Right lung (tissue), 5 donors: ENCODE measurements around the gene MSRB3. TPM values are rescaled to one million over a fixed set of nuclear protein-coding genes. Genes with fewer than 3 reads are reported as not detected.

Experiments
- DNase-seq, 2 donors: peaks; one replicate each; pipeline ENCODE4 v3.0.0-alpha.2; 2013
- polyA plus RNA-seq, 5 donors: library from polyadenylated mRNA; unstranded; fragments of 120-200 nt; gene quantifications; one replicate each; pipeline versions ENCODE4 v1.2.1 to v1.2.3, GENCODE V29; 2013; ENCODE audit warnings: inconsistent platforms in 1 of 5, low replicate concordance in 1 of 5; ENCODE audit not compliant: insufficient read length in 5 of 5, insufficient read depth in 1 of 5

Gene MSRB3
- polyA plus RNA-seq, 5 donors = 24.5 to 29.4 (median 27.5) TPM

DNA sequence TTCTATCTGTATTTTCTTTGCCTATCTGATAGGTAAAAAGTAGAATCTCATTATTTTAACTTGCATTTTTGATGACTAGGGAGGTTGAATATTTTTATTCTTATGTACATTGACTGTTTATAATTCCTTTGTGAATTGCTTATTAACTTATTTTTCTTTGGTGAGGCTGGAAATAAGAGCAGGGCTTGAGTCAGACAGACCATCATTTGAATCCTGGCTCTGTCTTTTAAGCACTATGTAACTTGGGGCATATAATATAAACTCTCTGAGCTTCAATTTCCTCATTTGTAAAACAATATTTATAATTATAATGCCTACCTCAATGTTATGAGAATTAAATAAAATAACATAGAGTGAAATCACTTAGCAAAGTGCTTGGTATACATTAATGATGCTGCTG is 108.9 kb downstream of the MSRB3 start:
- no peak for DNase-seq

DNA sequence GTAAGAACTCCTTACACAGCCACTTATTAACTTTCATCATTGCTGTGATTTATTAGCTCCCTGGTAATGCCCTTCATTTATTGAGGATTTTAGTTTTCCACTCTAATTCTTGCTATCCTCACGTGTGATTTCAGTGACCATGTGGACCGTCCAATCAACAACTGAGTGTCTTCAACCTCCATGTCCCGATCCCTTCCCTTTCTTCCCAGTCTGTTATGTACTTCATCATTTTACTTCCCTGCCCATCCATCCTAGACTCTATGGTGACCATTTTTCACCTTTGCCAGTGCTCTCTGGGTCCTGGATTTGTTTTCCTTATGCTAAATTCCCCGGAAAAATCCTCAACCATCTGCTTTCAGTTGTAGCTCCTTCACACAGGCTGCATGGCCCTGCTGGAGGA is 111.0 kb downstream of the MSRB3 start:
- DNase-seq = no peak

GRCh38 chr12:65391711-65392110 is 113.2 kb downstream of the MSRB3 start:
- DNase-seq = no peak

DNA sequence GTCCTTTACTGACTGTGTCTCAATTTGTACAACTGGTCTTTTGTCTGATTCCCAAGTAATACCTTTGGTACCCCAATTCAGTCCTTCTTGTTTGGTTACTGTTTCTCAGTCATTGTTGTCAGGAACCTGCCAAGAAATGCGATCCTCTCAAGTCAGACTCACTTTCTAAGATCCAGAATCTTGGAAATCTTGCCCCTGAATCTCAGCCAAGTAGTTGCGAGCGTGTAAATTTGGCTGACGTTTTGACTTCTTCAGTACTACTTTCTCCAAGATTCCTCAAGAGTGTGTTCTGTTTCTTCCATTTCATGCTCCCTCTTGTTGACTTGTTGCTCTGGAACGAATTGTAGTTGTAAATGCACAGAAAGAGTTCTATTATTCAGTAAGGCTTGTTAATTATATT is 114.0 kb downstream of the MSRB3 start:
- no peak for DNase-seq

DNA sequence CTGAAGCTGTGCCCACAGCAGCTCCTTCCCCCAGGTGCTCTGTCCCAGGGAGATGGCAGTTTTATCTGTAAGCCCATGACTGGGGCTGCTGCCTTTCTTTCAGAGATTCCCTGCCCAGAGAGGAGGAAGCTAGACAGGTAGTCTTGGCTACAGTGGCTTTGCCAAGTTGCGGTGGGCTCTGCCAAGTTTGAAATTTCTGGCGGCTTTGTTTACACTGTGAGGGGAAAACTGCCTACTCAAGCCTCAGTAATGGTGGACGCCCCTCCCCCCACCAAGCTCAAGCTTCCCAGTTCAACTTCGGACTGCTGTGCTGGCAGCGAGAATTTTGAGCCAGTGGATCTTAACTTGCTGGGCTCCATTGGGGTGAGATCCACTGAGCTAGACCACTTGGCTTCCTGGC is 124.7 kb downstream of the MSRB3 start:
- no peak for DNase-seq

GRCh38 chr12:65407388-65408149 is 129.1 kb downstream of the MSRB3 start:
- DNase-seq = no peak

GRCh38 chr12:65408441-65408840 is 130.0 kb downstream of the MSRB3 start:
- DNase-seq = no peak

DNA sequence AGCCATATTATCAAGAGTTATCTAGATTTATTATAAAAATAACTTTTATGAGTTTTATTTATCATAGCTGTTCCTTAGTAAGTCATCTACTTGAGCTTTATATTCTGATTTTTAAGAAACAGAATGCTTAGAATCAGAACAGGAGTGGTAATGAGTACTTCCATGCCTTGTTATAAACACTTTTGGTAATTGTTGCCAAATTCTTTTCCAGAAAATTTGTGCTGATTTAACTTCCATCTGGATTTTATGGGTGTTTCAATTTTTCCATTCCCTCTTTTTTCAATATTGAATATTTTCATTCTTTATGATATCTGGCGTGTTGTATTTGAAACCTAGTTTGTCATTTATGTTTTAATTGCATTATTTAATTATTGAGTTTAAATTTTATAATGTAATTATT is 131.2 kb downstream of the MSRB3 start:
- DNase-seq = peak in 1 of 2 donors; percentile 4

- no peak for DNase-seq
Measured at GRCh38 chr12:65411171-65411570, 132.7 kb downstream of the MSRB3 start.

DNA sequence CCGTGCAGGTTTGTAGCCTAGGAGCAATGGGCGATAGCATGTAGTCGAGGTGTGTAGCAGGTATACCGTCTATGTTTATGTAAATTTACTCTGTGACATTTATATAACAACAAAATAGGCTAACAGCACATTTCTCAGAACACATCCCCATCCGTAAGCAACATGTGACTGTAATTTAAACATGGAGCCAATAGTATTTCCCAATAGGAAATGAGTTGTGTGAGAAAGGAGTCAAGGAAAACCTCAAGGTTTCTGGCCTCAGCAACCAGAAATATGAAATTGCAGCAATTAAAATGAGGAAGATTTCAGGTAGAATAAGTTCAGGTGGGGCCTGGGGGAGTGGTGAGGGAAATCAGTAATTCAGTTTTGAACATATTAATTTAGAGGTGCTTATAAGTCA is 136.0 kb downstream of the MSRB3 start:
- no peak for DNase-seq

GRCh38 chr12:65415826-65416225 is 137.3 kb downstream of the MSRB3 start:
- DNase-seq = no peak

DNA sequence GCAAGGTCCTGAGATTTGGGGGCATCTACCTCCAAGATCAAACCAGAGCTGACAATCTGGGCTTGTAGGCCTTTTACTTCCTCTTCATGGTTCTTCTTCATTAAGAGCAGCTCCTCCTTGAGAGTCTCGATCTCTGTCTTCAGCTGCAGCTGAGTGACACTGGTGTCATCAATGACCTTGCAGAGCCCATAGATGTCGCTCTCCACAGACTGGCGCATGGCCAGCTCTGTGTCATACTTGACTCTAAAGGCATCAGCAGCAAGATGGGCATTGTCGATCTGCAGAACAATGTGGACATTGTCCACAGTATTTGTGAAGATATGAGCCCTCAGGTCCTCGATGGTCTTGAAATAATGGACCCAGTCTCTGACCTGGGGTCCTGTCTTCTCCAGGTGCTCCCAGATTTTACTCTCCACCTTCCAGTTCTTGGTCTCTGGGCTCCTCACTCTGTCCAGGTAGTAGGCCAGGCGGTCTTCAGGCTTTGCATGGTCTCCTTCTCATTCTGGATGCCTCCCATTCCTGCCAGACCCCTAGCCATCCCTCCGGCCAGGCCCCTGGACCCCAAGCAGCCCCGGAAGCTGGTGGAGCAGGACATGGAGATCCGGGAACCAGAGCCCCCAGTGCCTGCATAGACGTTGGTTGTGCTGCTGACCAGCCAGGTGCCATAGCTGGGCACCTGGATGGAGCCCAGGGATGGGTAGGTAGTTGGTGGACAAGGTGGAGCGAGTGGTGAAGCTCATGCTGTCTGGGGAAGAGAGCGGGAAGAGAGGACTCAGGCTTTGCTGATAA is 141.0 kb downstream of the MSRB3 start:
- no peak for DNase-seq

- DNase-seq = no peak
Measured at GRCh38 chr12:65420941-65421340, 142.5 kb downstream of the MSRB3 start.

GRCh38 chr12:65427646-65428045 is 149.2 kb downstream of the MSRB3 start:
- DNase-seq = no peak

DNA sequence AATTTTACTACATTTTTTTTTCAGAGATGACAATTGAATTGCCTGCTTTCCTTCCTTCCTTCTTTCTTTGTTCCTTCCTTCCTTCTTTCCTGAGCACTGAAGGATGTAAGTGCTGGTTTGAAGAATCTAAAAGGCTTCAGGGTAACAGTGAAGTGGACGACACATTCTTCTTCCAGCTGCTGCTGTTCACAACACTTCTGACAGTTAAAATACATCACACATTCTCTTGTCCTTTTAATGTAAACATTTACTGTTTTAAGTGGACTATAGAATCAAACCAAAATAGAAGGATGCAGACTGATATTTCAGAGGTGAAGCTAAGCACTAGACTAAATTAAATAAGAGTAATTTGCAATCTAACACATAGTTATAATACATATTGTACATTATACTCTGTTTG is 151.5 kb downstream of the MSRB3 start:
- peak in 1 of 2 donors; percentile 4 for DNase-seq

DNA sequence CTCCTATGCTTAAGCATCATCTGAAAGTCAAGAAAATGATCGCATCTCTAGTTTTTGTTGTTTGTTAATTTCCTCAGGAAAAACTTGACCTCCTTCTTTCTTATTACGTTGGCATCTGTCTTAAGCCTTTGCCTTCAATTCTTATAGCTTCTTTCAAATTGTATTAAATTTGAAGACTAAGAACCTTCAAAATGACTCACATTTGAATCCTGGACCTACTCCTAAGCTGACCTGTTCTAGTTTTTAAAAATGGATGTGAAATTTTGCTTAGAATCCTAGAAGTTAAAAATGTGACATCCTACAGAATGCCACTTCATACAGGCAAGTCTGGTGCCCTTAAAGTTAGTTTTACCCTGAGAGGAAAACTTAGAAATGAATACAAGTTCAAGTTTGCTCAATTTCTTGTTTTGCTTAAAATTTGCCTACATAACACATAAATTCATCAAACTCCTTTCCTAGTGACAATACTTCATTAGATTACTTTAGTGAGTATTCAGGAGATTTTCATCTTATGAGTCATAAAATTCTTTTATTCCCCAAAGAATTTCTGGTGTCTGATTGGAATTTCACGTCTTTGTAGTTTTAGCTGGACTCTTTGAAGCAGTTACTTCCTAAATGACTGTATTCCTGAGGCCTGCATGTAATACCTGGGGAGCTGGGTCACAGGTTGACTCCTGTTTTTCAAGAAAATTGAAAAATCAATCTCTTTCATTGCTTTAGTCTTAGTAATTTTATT is 152.3 kb downstream of the MSRB3 start:
- no peak for DNase-seq

GRCh38 chr12:65432114-65432513 is 153.6 kb downstream of the MSRB3 start:
- DNase-seq = no peak

DNA sequence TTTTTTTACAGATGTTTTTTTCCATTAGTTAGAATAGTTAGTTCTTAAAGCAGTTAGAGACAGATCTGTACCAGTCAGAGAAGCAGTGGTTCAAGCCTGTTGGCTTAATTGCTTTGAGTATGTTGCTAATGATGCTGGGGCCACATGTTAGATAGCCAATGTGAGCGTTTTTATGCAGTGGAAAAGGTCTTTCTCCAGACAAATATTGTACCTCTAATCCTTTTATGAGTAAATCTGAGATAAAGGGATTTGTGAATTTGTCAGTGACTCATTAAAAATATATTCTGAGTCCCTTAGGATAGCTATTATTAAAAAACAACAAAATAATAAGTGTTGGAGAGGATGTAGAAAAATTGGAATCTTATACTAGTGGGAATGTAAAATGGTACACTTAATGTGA is 154.2 kb downstream of the MSRB3 start:
- no peak for DNase-seq

DNA sequence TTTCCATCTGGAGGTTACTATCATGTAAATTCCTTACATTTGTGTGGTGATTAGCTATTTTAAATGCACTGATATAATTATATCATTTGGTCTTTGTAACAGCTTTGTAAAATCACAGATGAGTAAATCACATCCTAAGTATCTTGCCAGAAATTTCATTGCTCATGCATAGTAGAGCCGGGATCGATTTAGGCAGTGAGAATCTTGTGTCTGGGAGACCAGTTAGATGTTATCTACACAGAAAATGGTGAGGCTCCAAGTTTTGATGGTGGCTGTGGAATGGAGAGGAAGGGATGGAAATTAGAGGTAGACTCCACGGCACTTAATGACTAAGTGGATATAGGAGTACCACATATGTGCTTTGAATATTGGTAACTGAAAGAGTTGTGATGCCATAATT is 156.3 kb downstream of the MSRB3 start:
- no peak for DNase-seq

DNA sequence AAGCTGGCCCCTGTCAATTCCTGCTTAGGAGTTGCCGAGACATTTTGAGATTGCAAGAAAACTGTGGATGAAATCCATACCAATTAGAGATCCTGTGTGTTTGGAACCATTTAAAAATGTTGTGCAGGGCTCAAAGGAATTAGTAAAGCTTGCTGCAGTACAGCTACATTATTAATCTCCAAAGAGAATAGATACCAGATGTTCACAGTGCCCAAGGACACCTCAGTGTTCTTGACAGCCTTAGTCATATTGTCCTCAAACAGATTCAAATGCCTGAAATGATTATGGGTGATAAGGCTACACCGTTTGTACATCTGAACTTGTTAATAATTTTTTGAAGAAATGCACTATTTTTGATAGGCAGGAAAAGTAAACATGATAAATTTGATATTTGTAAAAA is 164.6 kb downstream of the MSRB3 start:
- no peak for DNase-seq

GRCh38 chr12:65444996-65445395 is 166.5 kb downstream of the MSRB3 start:
- DNase-seq = no peak

- DNase-seq = no peak
Measured at GRCh38 chr12:65446901-65447300, 168.4 kb downstream of the MSRB3 start.

DNA sequence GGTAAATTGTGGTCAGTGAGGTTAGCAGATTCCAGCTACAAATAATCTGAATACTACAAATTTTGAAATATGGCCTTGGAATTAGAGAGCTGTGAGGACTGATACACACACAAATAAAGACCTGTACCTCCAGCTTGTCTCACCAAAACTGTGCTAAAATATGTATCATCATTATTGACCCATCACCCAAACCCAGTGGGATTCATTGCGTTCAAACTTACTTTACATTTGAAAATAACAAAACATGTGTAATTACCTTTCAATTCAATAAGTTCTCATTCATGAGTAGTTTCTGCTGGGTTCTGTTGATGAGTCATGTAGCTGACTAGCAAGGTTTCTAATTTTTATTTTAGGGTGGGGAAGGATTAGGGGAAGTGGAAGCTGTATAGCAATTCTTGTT is 170.9 kb downstream of the MSRB3 start:
- DNase-seq = no peak
